SKM-1 treated with dmso at 0.1 percent for 144 hours (cell line): ENCODE results near the gene TOMM22.
A peak's percentile ranks its signal among the peaks of the same experiment; 100 is the strongest.

Experiments
- DNase-seq: peaks from one replicate; lab custom pipeline; 2025; ENCODE audit not compliant: unreplicated experiment; lab: John Stamatoyannopoulos, UW

Gene TOMM22

GRCh38 chr22:38696606-38697424 lies 15.1 kb downstream of the TOMM22 start:
- no peak for DNase-seq

- DNase-seq = no peak
These were observed 15.8 kb downstream of the TOMM22 start for GRCh38 chr22:38697425-38698089.

GRCh38 chr22:38698407-38699094 lies 16.8 kb downstream of the TOMM22 start:
- DNase-seq = no peak

GRCh38 chr22:38699143-38699542 lies 17.4 kb downstream of the TOMM22 start:
- DNase-seq = no peak

GRCh38 chr22:38699784-38700183 lies 18.0 kb downstream of the TOMM22 start:
- no peak for DNase-seq

- peak; percentile 55 for DNase-seq
These were observed 18.6 kb downstream of the TOMM22 start for GRCh38 chr22:38700270-38700788.

- peak; percentile 81 for DNase-seq
These were observed 19.3 kb downstream of the TOMM22 start, which contains the start of gene JOSD1 for GRCh38 chr22:38700789-38701628. JOSD1 (minus strand) TSS chr22:38700943; CDS start chr22:38699987, 956 bp downstream.

- DNase-seq = no peak
These were observed 23.0 kb downstream of the TOMM22 start for GRCh38 chr22:38704654-38705234.

- peak; percentile 99 for DNase-seq
These were observed 23.7 kb downstream of the TOMM22 start, which contains the start of gene GTPBP1 for GRCh38 chr22:38705235-38706100. GTPBP1 (plus strand) TSS chr22:38705944; CDS start chr22:38705956, 12 bp downstream.

GRCh38 chr22:38706101-38706900 lies 24.5 kb downstream of the TOMM22 start:
- no peak for DNase-seq

GRCh38 chr22:38706901-38707195 lies 25.1 kb downstream of the TOMM22 start:
- no peak for DNase-seq

GRCh38 chr22:38707346-38707745 lies 25.6 kb downstream of the TOMM22 start:
- peak; percentile 37 for DNase-seq

- no peak for DNase-seq
These were observed 26.2 kb downstream of the TOMM22 start for GRCh38 chr22:38707984-38708383.

GRCh38 chr22:38709306-38709705 lies 27.5 kb downstream of the TOMM22 start:
- no peak for DNase-seq

GRCh38 chr22:38710351-38710750 lies 28.6 kb downstream of the TOMM22 start:
- DNase-seq = no peak

GRCh38 chr22:38710866-38711265 lies 29.1 kb downstream of the TOMM22 start:
- DNase-seq = no peak

- no peak for DNase-seq
These were observed 30.9 kb downstream of the TOMM22 start for GRCh38 chr22:38712486-38713207.

GRCh38 chr22:38713921-38714320 lies 32.2 kb downstream of the TOMM22 start:
- DNase-seq = no peak
